Measurements from ENCODE around the gene LEMD2.
"Not testable (repeated sequence)": the region's sequence is repeated elsewhere in the genome, so short reads cannot be mapped to it uniquely, and the experiment has no call there.

Gene LEMD2

GRCh38 chr6:33788694-33789549 lies at the start of gene LEMD2:
TSS of gene LEMD2 (minus strand) at chr6:33789130. CDS start at chr6:33789116, 14 bp downstream.
- peak within 1 kb of the TSS; percentile 51 for H3K4me3 ChIP-seq (replicated peaks; ENCODE audit: low read depth, low read length)
- DNase-seq (ENCODE audit: extremely low read depth, low read depth): peak; percentile 73
- no peak for TF ChIP-seq CTCF (IDR thresholded peaks at IDR 0.05; ENCODE audit: low read depth, low read length, missing control alignments)

GRCh38 chr6:33837971-33838665 lies 49.2 kb upstream of the LEMD2 start:
- no peak overlapping the region for H3K4me3 ChIP-seq (replicated peaks; ENCODE audit: low read depth, low read length)
- no peak for TF ChIP-seq CTCF (IDR thresholded peaks at IDR 0.05; ENCODE audit: low read depth, low read length, missing control alignments)
- no peak for DNase-seq (ENCODE audit: extremely low read depth, low read depth)

- no peak overlapping the region for H3K4me3 ChIP-seq (replicated peaks; ENCODE audit: low read depth, low read length)
- TF ChIP-seq CTCF (IDR thresholded peaks at IDR 0.05; ENCODE audit: low read depth, low read length, missing control alignments): no peak
- DNase-seq (ENCODE audit: extremely low read depth, low read depth): no peak
Measured at GRCh38 chr6:33836806-33837469, 48.0 kb upstream of the LEMD2 start.

GRCh38 chr6:33834401-33835392 lies 45.8 kb upstream of the LEMD2 start:
- no peak for TF ChIP-seq CTCF (IDR thresholded peaks at IDR 0.05; ENCODE audit: low read depth, low read length, missing control alignments)
- H3K4me3 ChIP-seq (replicated peaks; ENCODE audit: low read depth, low read length): no peak overlapping the region
- no peak for DNase-seq (ENCODE audit: extremely low read depth, low read depth)

GRCh38 chr6:33833599-33833998 lies 44.7 kb upstream of the LEMD2 start:
- no peak overlapping the region for H3K4me3 ChIP-seq (replicated peaks; ENCODE audit: low read depth, low read length)
- no peak for DNase-seq (ENCODE audit: extremely low read depth, low read depth)
- no peak for TF ChIP-seq CTCF (IDR thresholded peaks at IDR 0.05; ENCODE audit: low read depth, low read length, missing control alignments)

- not testable (repeated sequence) for H3K4me3 ChIP-seq (replicated peaks; ENCODE audit: low read depth, low read length); DNase-seq (ENCODE audit: extremely low read depth, low read depth)
Measured at GRCh38 chr6:33832831-33833230, 43.9 kb upstream of the LEMD2 start.

GRCh38 chr6:33831725-33832124 lies 42.8 kb upstream of the LEMD2 start:
- not testable (repeated sequence) for DNase-seq (ENCODE audit: extremely low read depth, low read depth); H3K4me3 ChIP-seq (replicated peaks; ENCODE audit: low read depth, low read length)

Measured in HFF-Myc (cell line).